Raji (cell line): ENCODE results near the gene TEKT5.

Experiments used
- POLR2A ChIP-seq: IDR thresholded peaks from 2 replicates; pipeline ENCODE4 v1.6.1; 2011; ENCODE audit warnings: low read depth, low read length, control low read depth; ENCODE audit not compliant: insufficient read depth

The TEKT5 gene

GRCh38 chr16:10587622-10588021 is 107.1 kb downstream of the TEKT5 start:
- TF ChIP-seq POLR2A: no peak

GRCh38 chr16:10584981-10585438 is 109.7 kb downstream of the TEKT5 start:
- TF ChIP-seq POLR2A: no peak

GRCh38 chr16:10583269-10583668 is 111.5 kb downstream of the TEKT5 start:
- no peak for TF ChIP-seq POLR2A

GRCh38 chr16:10581507-10581906 is 113.2 kb downstream of the TEKT5 start:
- TF ChIP-seq POLR2A: no peak

- no peak for TF ChIP-seq POLR2A
These were observed 113.9 kb downstream of the TEKT5 start for GRCh38 chr16:10580883-10581247.

GRCh38 chr16:10579965-10580882 is 114.5 kb downstream of the TEKT5 start, which contains the start of gene EMP2:
Gene EMP2, minus strand, starts transcription at chr16:10580598. Its CDS starts 32,981 bp downstream, at chr16:10547617.
- TF ChIP-seq POLR2A: no peak

GRCh38 chr16:10579575-10579964 is 115.2 kb downstream of the TEKT5 start:
- TF ChIP-seq POLR2A: no peak

GRCh38 chr16:10578474-10579316 is 116.0 kb downstream of the TEKT5 start:
- no peak for TF ChIP-seq POLR2A
